ENCODE results near the gene C4BPA. TPM values are rescaled to one million over a fixed set of nuclear protein-coding genes. Genes with fewer than 3 reads are reported as not detected.

C4BPA gene
- total RNA-seq, 1 donor from 2014 or later, result not detected

GRCh38 chr1:207076181-207076955, 27.7 kb upstream of the C4BPA start:
- no peak overlapping the region for H3K4me3 ChIP-seq (ENCODE audit: low read depth, low read length)
- DNase-seq (ENCODE audit: low read depth), result no peak
- no peak for TF ChIP-seq CTCF (conservative IDR thresholded peaks at IDR 0.05; ENCODE audit: low read depth, low read length)

DNA sequence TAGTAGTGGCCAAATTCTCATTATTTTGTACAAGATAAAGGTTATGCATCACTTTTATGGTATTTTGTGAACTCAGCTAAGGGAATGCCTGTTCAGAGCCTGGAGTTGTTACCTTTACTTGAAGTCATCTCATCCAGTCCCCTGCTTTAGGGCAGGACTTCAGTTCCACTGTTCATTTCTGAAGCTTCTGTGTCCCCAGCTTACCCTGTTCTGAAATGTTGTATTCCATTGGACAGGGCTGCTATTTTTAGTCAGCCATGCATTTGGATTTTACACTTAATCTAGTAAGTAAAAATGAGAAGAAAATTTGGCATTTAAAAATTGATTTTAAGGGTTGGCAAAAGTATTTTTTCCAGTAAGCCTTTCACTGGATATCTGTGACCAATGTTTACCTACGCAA, 27.0 kb upstream of the C4BPA start:
- H3K4me3 ChIP-seq (ENCODE audit: low read depth, low read length), result no peak overlapping the region
- no peak for DNase-seq (ENCODE audit: low read depth)
- no peak for TF ChIP-seq CTCF (conservative IDR thresholded peaks at IDR 0.05; ENCODE audit: low read depth, low read length)

- TF ChIP-seq CTCF (conservative IDR thresholded peaks at IDR 0.05; ENCODE audit: low read depth, low read length), result peak; percentile 86
- peak; percentile 20 for DNase-seq (ENCODE audit: low read depth)
- H3K4me3 ChIP-seq (ENCODE audit: low read depth, low read length), result no peak overlapping the region
Observed at GRCh38 chr1:207077470-207078377, 26.3 kb upstream of the C4BPA start.

- no peak for TF ChIP-seq CTCF (conservative IDR thresholded peaks at IDR 0.05; ENCODE audit: low read depth, low read length)
- H3K4me3 ChIP-seq (ENCODE audit: low read depth, low read length), result no peak overlapping the region
- DNase-seq (ENCODE audit: low read depth), result no peak
Observed at GRCh38 chr1:207078578-207079132, 25.4 kb upstream of the C4BPA start.

GRCh38 chr1:207079706-207080241, 24.3 kb upstream of the C4BPA start:
- no peak for DNase-seq (ENCODE audit: low read depth)
- H3K4me3 ChIP-seq (ENCODE audit: low read depth, low read length), result no peak overlapping the region
- no peak for TF ChIP-seq CTCF (conservative IDR thresholded peaks at IDR 0.05; ENCODE audit: low read depth, low read length)

GRCh38 chr1:207081088-207081487, 22.9 kb upstream of the C4BPA start:
- DNase-seq (ENCODE audit: low read depth), result no peak
- no peak for TF ChIP-seq CTCF (conservative IDR thresholded peaks at IDR 0.05; ENCODE audit: low read depth, low read length)

More at GRCh38 chr1:207081088-207081487, 22.9 kb upstream of the C4BPA start:
- no peak overlapping the region for H3K4me3 ChIP-seq (ENCODE audit: low read depth, low read length)
